Transverse colon (tissue), 4 donors: ENCODE results near the gene GHRH.

Experiments
- EP300 ChIP-seq: sonication (generic); formaldehyde crosslinking; IDR thresholded peaks from one replicate; pipeline ENCODE4 v1.6.1; 2017; ENCODE audit warnings: antibody characterized with exemption, low read depth
- POLR2A ChIP-seq: fragments of 450-650 bp; IDR thresholded peaks from one replicate; pipeline ENCODE4 v1.6.1; 2016; ENCODE audit warnings: antibody characterized with exemption, mild to moderate bottlenecking, moderate library complexity
- POLR2AphosphoS5 ChIP-seq, 3 donors: sonication (generic); formaldehyde crosslinking; IDR thresholded peaks; one replicate each; pipeline ENCODE4 v1.6.1; 2016; ENCODE audit warnings: antibody characterized with exemption in 3 of 3
- TF ChIP-seq, protein P1 (sequence below), 5 experiments: fragments of 200-600 bp in 3 of 5; fragments of 450-650 bp in 2 of 5; sonication (generic) in 3 of 5; IDR thresholded peaks; 1 replicate in 2 of 5; 2 replicates in 3 of 5; pipeline ENCODE4 v1.5.1; 2016 to 2017; ENCODE audit warnings: antibody characterized with exemption in 5 of 5, inconsistent platforms in 3 of 5, mild to moderate bottlenecking in 2 of 5, moderate library complexity in 1 of 5

DNA sequence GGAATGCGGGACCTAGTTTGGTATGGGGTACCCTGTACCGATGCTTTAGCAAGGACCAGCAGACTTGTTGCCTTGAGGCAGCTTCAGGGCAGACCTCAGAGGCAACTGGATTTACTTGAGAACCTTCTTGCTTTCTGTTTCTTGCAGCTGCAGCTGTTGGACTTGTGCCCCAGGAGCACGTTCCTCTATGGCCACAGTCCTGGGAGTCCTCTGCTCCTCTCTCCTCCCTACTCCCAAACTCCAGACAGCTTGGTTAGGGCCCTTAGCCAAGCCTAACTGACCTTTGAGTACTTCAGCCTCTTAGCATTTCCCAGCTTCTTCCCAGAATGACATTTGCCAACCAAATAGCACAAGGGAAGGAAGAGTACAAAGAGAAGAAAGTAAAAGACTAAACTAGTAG is 34.7 kb downstream of the GHRH start:
- TF ChIP-seq, protein P1, sequence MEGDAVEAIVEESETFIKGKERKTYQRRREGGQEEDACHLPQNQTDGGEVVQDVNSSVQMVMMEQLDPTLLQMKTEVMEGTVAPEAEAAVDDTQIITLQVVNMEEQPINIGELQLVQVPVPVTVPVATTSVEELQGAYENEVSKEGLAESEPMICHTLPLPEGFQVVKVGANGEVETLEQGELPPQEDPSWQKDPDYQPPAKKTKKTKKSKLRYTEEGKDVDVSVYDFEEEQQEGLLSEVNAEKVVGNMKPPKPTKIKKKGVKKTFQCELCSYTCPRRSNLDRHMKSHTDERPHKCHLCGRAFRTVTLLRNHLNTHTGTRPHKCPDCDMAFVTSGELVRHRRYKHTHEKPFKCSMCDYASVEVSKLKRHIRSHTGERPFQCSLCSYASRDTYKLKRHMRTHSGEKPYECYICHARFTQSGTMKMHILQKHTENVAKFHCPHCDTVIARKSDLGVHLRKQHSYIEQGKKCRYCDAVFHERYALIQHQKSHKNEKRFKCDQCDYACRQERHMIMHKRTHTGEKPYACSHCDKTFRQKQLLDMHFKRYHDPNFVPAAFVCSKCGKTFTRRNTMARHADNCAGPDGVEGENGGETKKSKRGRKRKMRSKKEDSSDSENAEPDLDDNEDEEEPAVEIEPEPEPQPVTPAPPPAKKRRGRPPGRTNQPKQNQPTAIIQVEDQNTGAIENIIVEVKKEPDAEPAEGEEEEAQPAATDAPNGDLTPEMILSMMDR (IDR thresholded peaks at IDR 0.05) = no peak
- TF ChIP-seq POLR2A (no peak), POLR2AphosphoS5 (IDR thresholded peaks at IDR 0.05) (no peak), EP300 (no peak)
